ENCODE results near the gene MARVELD3. TPM values are rescaled to one million over a fixed set of nuclear protein-coding genes. Genes with fewer than 3 reads are reported as not detected.
"Not testable (repeated sequence)": the region's sequence is repeated elsewhere in the genome, so short reads cannot be mapped to it uniquely, and the experiment has no call there.

The MARVELD3 gene
- total and polyA plus RNA-seq, 2 donors (not counting 1 experiment from before 2014, with no cell fraction given): not detected

DNA sequence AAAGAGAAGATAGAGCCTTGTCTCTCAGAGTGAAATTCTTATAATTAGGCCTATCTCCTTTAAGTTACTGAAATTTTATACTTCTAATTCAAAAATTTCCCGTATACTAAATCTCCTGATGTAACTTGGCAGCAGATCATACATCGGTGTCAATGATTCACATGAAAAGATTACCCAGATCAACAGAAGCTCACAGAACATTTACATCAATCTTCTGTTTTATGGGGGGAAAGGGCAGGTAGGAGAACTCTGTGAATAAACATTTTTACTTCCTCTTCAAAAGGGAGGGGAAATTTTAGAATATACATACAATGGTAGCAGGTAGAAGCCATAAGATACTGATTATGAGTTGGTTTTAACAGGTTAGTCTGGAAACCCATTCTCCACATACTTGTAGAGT is 55.4 kb downstream of the MARVELD3 start:
- intact Hi-C loops (cut with micrococcal nuclease): no loop called here
- no peaks in the 10 kb centered on the region for H3K27me3 ChIP-seq (replicated peaks in 1 of 4; ENCODE audit: control extremely low read depth in 1 of 4, control insufficient read depth in 3 of 4, insufficient read depth in 4 of 4, low read length in 3 of 4)
- no peaks in the 10 kb centered on the region for H3K79me2 ChIP-seq (ENCODE audit: control insufficient read depth, insufficient read depth, low read length)
- H3K4me3 ChIP-seq (ENCODE audit: control extremely low read depth in 1 of 5, extremely low read depth in 1 of 5, insufficient read depth in 1 of 5, low read depth in 2 of 5, low read length in 4 of 5): no peak overlapping the region
- TF ChIP-seq, protein P1, sequence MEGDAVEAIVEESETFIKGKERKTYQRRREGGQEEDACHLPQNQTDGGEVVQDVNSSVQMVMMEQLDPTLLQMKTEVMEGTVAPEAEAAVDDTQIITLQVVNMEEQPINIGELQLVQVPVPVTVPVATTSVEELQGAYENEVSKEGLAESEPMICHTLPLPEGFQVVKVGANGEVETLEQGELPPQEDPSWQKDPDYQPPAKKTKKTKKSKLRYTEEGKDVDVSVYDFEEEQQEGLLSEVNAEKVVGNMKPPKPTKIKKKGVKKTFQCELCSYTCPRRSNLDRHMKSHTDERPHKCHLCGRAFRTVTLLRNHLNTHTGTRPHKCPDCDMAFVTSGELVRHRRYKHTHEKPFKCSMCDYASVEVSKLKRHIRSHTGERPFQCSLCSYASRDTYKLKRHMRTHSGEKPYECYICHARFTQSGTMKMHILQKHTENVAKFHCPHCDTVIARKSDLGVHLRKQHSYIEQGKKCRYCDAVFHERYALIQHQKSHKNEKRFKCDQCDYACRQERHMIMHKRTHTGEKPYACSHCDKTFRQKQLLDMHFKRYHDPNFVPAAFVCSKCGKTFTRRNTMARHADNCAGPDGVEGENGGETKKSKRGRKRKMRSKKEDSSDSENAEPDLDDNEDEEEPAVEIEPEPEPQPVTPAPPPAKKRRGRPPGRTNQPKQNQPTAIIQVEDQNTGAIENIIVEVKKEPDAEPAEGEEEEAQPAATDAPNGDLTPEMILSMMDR (IDR thresholded peaks at IDR 0.05): no peak
- no peak for TF ChIP-seq EZH2 (IDR thresholded peaks at IDR 0.05; ENCODE audit: borderline replicate concordance, insufficient read depth, low read depth, low read length, poor library complexity, severe bottlenecking)
- no peak overlapping the region for H2AFZ ChIP-seq (ENCODE audit: insufficient read depth, low read depth, low read length, poor library complexity, severe bottlenecking)
- no peak for DNase-seq
- H3K4me2 ChIP-seq (replicated peaks; ENCODE audit: low read depth, low read length, poor library complexity, severe bottlenecking): no peak overlapping the region
- no peak overlapping the region for H3K4me3 Mint-ChIP-seq
- no peaks in the 10 kb centered on the region for H3K27me3 Mint-ChIP-seq
- ATAC-seq (ENCODE audit: low read depth): no peak
- H4K20me1 ChIP-seq (ENCODE audit: control insufficient read depth, insufficient read depth, low read length, poor library complexity, severe bottlenecking): no peaks in the 10 kb centered on the region
- no peaks in the 10 kb centered on the region for H3K9me3 ChIP-seq (ENCODE audit: control extremely low read depth in 1 of 3, control insufficient read depth in 2 of 3, insufficient read depth in 1 of 3, low read length in 2 of 3)
- ChIA-PET POLR2A (no interaction called here), CTCF (interaction anchor here (1.1 kb wide), 1 partner anchor 280 kb away, joined by 3 read pairs; no protein-coding TSS in a partner anchor)
- no peaks in the 10 kb centered on the region for H3K4me1 ChIP-seq (ENCODE audit: control insufficient read depth in 2 of 2, insufficient read depth in 2 of 2, low read length in 2 of 2)
- H3K36me3 ChIP-seq (replicated peaks in 1 of 2; ENCODE audit: control extremely low read depth in 1 of 2, control insufficient read depth in 1 of 2, extremely low read depth in 1 of 2, insufficient read depth in 2 of 2, low read length in 1 of 2): peaks cover 10 to 38% of the 10 kb centered on the region in 2 experiments
- no peaks in the 10 kb centered on the region for H3K9me3 Mint-ChIP-seq (ENCODE audit: insufficient read depth)
- no peak overlapping the region for H3K9ac ChIP-seq (ENCODE audit: low read length)
- no peak overlapping the region for H3K27ac Mint-ChIP-seq
- H3K27ac ChIP-seq (ENCODE audit: low read length in 2 of 2): no peak overlapping the region
- no CpG with 5 or more reads among the region's 2 CpGs for WGBS (ENCODE audit: insufficient coverage)
- H3K4me1 Mint-ChIP-seq: no peaks in the 10 kb centered on the region

DNA sequence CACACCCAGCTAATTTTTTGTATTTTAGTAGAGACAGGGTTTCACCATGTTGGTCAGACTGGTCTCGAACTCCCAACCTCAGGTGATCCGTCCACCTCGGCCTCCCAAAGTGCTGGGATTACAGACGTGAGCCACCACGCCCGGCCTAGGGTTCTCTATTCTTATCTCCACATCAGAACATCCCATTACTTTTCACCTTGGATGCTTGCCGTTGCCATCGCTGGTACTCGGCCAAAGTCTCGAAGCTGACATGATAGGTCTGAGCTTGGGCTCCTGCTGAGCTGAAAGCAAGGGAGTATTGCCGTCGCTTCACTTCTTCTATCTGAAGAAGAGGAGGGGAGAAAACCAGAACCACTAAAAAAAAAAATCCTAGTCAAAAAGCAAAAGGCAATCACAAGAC is 58.3 kb downstream of the MARVELD3 start:
- H3K27me3 Mint-ChIP-seq; H3K9ac ChIP-seq (ENCODE audit: low read length); H3K27me3 ChIP-seq (replicated peaks in 1 of 4; ENCODE audit: control extremely low read depth in 1 of 4, control insufficient read depth in 3 of 4, insufficient read depth in 4 of 4, low read length in 3 of 4); H3K4me1 ChIP-seq (ENCODE audit: control insufficient read depth in 2 of 2, insufficient read depth in 2 of 2, low read length in 2 of 2); H3K9me3 Mint-ChIP-seq (ENCODE audit: insufficient read depth); H3K4me3 ChIP-seq (ENCODE audit: control extremely low read depth in 1 of 5, extremely low read depth in 1 of 5, insufficient read depth in 1 of 5, low read depth in 2 of 5, low read length in 4 of 5); H3K79me2 ChIP-seq (ENCODE audit: control insufficient read depth, insufficient read depth, low read length); CTCF ChIA-PET; intact Hi-C loops (cut with micrococcal nuclease); H3K9me3 ChIP-seq (ENCODE audit: control extremely low read depth in 1 of 3, control insufficient read depth in 2 of 3, insufficient read depth in 1 of 3, low read length in 2 of 3); H2AFZ ChIP-seq (ENCODE audit: insufficient read depth, low read depth, low read length, poor library complexity, severe bottlenecking); DNase-seq; H3K4me3 Mint-ChIP-seq; H3K27ac Mint-ChIP-seq; H3K4me1 Mint-ChIP-seq; H4K20me1 ChIP-seq (ENCODE audit: control insufficient read depth, insufficient read depth, low read length, poor library complexity, severe bottlenecking); H3K4me2 ChIP-seq (replicated peaks; ENCODE audit: low read depth, low read length, poor library complexity, severe bottlenecking); POLR2A ChIA-PET; H3K27ac ChIP-seq (ENCODE audit: low read length in 2 of 2); ATAC-seq (ENCODE audit: low read depth): not testable (repeated sequence)
- WGBS (ENCODE audit: insufficient coverage): 98% methylated on average over 6 of the region's 12 CpGs
- peaks cover 5 to 18% of the 10 kb centered on the region in 2 experiments for H3K36me3 ChIP-seq (replicated peaks in 1 of 2; ENCODE audit: control extremely low read depth in 1 of 2, control insufficient read depth in 1 of 2, extremely low read depth in 1 of 2, insufficient read depth in 2 of 2, low read length in 1 of 2)

Small RNA genes lying within 50 kb of the gene (small RNA-seq; reads per million reads assigned to genes)
- not detected for gene RNU6-208P (ENCODE audit: insufficient read length, low read depth, low replicate concordance)

Other genes with a start within 250 kb of the MARVELD3 start
- gene TLE7, start 184.1 kb upstream of the MARVELD3 start, total RNA-seq: not detected in 2 replicates
- not detected in 2 replicates for gene TLE7, start 184.1 kb upstream of the MARVELD3 start, polyA plus RNA-seq
- 15.0 and 18.3 TPM in 2 replicates for gene ZNF23, start 163.9 kb upstream of the MARVELD3 start, total RNA-seq
- 8.4 and 8.9 TPM in 2 replicates for gene ZNF23, start 163.9 kb upstream of the MARVELD3 start, polyA plus RNA-seq
- gene ZNF19, start 136.9 kb upstream of the MARVELD3 start, total RNA-seq: 12.6 and 16.0 TPM in 2 replicates
- gene ZNF19, start 136.9 kb upstream of the MARVELD3 start, polyA plus RNA-seq: 2.4 and 3.2 TPM in 2 replicates
- not detected in 2 replicates for gene CHST4, start 99.8 kb upstream of the MARVELD3 start, total RNA-seq
- gene CHST4, start 99.8 kb upstream of the MARVELD3 start, polyA plus RNA-seq: not detected in 2 replicates
- not detected in 2 replicates for gene TAT, start 49.1 kb upstream of the MARVELD3 start, total RNA-seq
- gene TAT, start 49.1 kb upstream of the MARVELD3 start, polyA plus RNA-seq: not detected in 2 replicates
- 16.1 and 17.6 TPM in 2 replicates for gene PHLPP2, start 98.5 kb downstream of the MARVELD3 start, total RNA-seq
- 7.2 and 10.8 TPM in 2 replicates for gene PHLPP2, start 98.5 kb downstream of the MARVELD3 start, polyA plus RNA-seq
- 142 and 159 TPM in 2 replicates for gene AP1G1, start 182.7 kb downstream of the MARVELD3 start, total RNA-seq
- gene AP1G1, start 182.7 kb downstream of the MARVELD3 start, polyA plus RNA-seq: 43.8 and 87.6 TPM in 2 replicates
- gene ATXN1L, start 219.8 kb downstream of the MARVELD3 start, total RNA-seq: 38.4 and 39.5 TPM in 2 replicates
- 21.3 and 43.4 TPM in 2 replicates for gene ATXN1L, start 219.8 kb downstream of the MARVELD3 start, polyA plus RNA-seq

Measured in B cell (primary cell).